Fibroblast of pulmonary artery (primary cell): ENCODE measurements around the gene EEF1AKMT1.
A peak's percentile ranks its signal among the peaks of the same experiment; 100 is the strongest.

Source experiments
- DNase-seq: peaks from one replicate; pipeline ENCODE4 v3.0.0-alpha.2; 2010; ENCODE audit warnings: low read depth
- H3K4me3 ChIP-seq: replicated peaks from 2 replicates; pipeline ENCODE4 v1.5.1; 2011; ENCODE audit warnings: low read depth, mild to moderate bottlenecking, control low read depth, low read length, moderate library complexity
- CTCF ChIP-seq: IDR thresholded peaks from 2 replicates; pipeline ENCODE4 v1.5.1; 2011; ENCODE audit warnings: mild to moderate bottlenecking, control low read depth, low read length, inconsistent platforms; ENCODE audit errors: missing control alignments

The EEF1AKMT1 gene

DNA sequence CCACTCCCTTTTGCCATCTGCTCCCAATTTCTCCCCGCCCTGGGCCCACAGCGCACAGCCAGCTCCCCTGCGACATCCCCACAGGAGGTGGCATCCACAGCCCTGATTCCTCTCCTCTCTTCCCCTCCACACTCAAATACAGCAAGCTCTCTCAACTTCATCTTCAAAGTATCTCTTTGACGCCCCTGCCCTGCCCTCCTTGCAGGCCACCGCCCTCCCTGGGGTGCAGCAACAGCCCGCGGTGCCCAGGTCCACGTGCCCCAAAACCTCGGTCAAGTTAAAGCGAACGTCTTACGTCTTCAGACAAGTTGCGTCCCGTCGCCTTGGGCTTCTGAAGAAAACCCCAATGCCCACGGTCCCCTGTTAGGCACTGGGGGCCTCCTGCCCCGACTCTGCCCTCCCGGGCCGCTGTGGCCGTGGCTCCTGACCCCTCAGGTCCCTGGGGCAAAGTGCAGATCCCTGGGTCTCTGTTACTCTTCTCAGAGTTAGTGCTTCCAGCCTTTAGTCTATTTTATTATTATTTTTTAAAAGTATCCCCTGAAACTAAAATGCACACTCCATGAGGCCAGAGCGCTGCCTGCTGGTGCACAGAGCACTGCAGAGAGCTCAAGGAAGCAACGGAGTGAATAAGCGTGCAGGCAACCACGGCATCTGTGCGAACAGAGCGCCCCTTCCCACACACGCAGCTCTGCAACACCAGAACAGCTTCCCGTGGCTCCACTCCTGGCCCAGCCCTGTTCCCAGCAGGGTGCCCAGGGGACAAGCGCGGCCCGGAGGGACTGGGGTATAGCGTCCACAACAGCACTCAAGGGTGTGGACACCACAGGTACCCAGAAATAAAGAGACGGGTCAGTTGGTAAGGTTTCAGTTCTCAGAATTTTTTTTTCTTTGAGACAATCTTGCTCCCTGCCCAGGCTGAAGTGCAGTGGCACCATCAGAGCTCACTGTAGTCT is 43.9 kb downstream of the EEF1AKMT1 start:
- no peak for DNase-seq
- no peak overlapping the region for H3K4me3 ChIP-seq
- no peak for TF ChIP-seq CTCF

GRCh38 chr13:20728579-20729311 is 45.0 kb downstream of the EEF1AKMT1 start:
- no peak overlapping the region for H3K4me3 ChIP-seq
- DNase-seq: no peak
- no peak for TF ChIP-seq CTCF

- H3K4me3 ChIP-seq: no peak overlapping the region
- DNase-seq: no peak
- no peak for TF ChIP-seq CTCF
Measured at GRCh38 chr13:20727856-20728255, 45.9 kb downstream of the EEF1AKMT1 start.

GRCh38 chr13:20721454-20722357 is 52.1 kb downstream of the EEF1AKMT1 start:
- no peak for TF ChIP-seq CTCF
- peak; percentile 60 for DNase-seq
- H3K4me3 ChIP-seq: peak overlapping the region; percentile 33

- H3K4me3 ChIP-seq: no peak overlapping the region
- TF ChIP-seq CTCF: no peak
- no peak for DNase-seq
Measured at GRCh38 chr13:20721058-20721453, 52.7 kb downstream of the EEF1AKMT1 start.

DNA sequence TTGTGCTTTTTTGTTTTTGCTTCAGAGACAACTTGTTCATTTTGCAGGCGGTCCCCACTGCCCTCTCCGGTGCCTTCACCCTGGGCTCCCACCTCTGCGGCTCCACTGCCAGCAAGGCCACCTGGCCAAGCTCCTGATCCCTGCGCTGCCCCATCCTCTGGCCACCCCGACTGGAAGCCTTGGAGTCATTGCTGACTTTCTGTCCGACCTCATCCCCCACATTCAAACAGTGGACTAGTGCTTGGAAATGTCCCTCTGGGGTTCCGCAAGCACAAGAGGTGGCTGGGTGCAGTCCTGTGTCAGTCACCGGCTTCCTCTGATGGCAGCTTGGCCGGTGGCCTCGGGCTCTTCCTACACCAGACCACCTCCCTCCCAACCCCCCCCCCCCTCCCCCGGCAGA is 53.3 kb downstream of the EEF1AKMT1 start:
- no peak for TF ChIP-seq CTCF
- no peak for DNase-seq
- no peak overlapping the region for H3K4me3 ChIP-seq
